ENCODE measurements around the gene ZNF628.

DNA sequence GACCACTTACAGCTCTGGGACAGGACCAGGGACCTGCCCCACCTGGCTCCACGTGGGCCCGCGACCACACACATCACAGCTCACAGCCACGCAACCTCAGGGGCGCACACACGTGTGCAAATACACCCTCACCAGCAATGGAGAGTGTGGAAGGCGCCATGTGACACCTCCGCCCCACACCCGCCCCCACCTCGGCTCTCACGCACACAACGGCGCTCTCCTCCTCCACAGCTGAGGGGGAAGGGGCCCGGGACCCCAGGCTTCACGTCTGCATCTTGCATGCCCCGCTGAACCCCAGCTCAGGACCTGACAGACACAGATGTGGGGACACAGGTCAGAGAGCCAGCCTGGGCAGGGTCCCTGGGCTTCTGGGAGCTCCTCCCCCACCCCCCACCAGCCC, 26.9 kb upstream of the ZNF628 start:
- TF ChIP-seq TCF7L2 (IDR thresholded peaks at IDR 0.05; ENCODE audit: low read depth, low read length), result no peak
- TF ChIP-seq, protein P1, sequence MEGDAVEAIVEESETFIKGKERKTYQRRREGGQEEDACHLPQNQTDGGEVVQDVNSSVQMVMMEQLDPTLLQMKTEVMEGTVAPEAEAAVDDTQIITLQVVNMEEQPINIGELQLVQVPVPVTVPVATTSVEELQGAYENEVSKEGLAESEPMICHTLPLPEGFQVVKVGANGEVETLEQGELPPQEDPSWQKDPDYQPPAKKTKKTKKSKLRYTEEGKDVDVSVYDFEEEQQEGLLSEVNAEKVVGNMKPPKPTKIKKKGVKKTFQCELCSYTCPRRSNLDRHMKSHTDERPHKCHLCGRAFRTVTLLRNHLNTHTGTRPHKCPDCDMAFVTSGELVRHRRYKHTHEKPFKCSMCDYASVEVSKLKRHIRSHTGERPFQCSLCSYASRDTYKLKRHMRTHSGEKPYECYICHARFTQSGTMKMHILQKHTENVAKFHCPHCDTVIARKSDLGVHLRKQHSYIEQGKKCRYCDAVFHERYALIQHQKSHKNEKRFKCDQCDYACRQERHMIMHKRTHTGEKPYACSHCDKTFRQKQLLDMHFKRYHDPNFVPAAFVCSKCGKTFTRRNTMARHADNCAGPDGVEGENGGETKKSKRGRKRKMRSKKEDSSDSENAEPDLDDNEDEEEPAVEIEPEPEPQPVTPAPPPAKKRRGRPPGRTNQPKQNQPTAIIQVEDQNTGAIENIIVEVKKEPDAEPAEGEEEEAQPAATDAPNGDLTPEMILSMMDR (IDR thresholded peaks at IDR 0.05), result no peak
- TF ChIP-seq, protein P2, sequence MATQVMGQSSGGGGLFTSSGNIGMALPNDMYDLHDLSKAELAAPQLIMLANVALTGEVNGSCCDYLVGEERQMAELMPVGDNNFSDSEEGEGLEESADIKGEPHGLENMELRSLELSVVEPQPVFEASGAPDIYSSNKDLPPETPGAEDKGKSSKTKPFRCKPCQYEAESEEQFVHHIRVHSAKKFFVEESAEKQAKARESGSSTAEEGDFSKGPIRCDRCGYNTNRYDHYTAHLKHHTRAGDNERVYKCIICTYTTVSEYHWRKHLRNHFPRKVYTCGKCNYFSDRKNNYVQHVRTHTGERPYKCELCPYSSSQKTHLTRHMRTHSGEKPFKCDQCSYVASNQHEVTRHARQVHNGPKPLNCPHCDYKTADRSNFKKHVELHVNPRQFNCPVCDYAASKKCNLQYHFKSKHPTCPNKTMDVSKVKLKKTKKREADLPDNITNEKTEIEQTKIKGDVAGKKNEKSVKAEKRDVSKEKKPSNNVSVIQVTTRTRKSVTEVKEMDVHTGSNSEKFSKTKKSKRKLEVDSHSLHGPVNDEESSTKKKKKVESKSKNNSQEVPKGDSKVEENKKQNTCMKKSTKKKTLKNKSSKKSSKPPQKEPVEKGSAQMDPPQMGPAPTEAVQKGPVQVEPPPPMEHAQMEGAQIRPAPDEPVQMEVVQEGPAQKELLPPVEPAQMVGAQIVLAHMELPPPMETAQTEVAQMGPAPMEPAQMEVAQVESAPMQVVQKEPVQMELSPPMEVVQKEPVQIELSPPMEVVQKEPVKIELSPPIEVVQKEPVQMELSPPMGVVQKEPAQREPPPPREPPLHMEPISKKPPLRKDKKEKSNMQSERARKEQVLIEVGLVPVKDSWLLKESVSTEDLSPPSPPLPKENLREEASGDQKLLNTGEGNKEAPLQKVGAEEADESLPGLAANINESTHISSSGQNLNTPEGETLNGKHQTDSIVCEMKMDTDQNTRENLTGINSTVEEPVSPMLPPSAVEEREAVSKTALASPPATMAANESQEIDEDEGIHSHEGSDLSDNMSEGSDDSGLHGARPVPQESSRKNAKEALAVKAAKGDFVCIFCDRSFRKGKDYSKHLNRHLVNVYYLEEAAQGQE (IDR thresholded peaks at IDR 0.05; ENCODE audit: insufficient read depth in 1 of 2, low read depth in 2 of 2, low read length in 1 of 2), result no peak
